Bronchial epithelial cell (primary cell): ENCODE data around the gene WDR47. TPM values are rescaled to one million over a fixed set of nuclear protein-coding genes. Genes with fewer than 3 reads are reported as not detected.
"Not testable (repeated sequence)": the region's sequence is repeated elsewhere in the genome, so short reads cannot be mapped to it uniquely, and the experiment has no call there.

Experiments used
- DNase-seq: peaks from one replicate; pipeline ENCODE4 v3.0.0-alpha.2; 2010; ENCODE audit warnings: low read depth
- FAIRE-seq: peaks from 2 replicates; lab custom pipeline; 2011; peaks lifted over from hg19 to GRCh38; lab: Jason Lieb, UNC
- H3K27me3 ChIP-seq: 2 replicates; pipeline ENCODE4 v1.5.1; 2011; ENCODE audit warnings: low read length; ENCODE audit not compliant: control insufficient read depth, insufficient read depth
- H3K36me3 ChIP-seq: 2 replicates; pipeline ENCODE4 v1.5.1; 2011; ENCODE audit warnings: low read length; ENCODE audit not compliant: control insufficient read depth, insufficient read depth
- H3K4me3 ChIP-seq: 2 replicates; pipeline ENCODE4 v1.5.1; 2011; ENCODE audit warnings: mild to moderate bottlenecking, low read depth, low read length, control low read depth
- total RNA-seq: library from RNA; depleted of rRNA; stranded (reverse); fragments of >200 nt; gene quantifications from 2 replicates; pipeline ENCODE4 v1.2.1, GENCODE V29; 2014
- TF ChIP-seq, protein P1 (sequence below): IDR thresholded peaks from 2 replicates; pipeline ENCODE4 v1.5.1; 2011; ENCODE audit warnings: mild to moderate bottlenecking, moderate library complexity, low read length, control low read depth, inconsistent platforms; ENCODE audit not compliant: insufficient read depth, severe bottlenecking

WDR47 gene
- total RNA-seq, 1 donor from 2014 or later, result 16.8 TPM

- H3K36me3 ChIP-seq, result no peaks in the 10 kb centered on the region
- FAIRE-seq (no peak), DNase-seq (no peak)
- H3K27me3 ChIP-seq, result no peaks in the 10 kb centered on the region
- H3K4me3 ChIP-seq, result no peak overlapping the region
- TF ChIP-seq, protein P1, sequence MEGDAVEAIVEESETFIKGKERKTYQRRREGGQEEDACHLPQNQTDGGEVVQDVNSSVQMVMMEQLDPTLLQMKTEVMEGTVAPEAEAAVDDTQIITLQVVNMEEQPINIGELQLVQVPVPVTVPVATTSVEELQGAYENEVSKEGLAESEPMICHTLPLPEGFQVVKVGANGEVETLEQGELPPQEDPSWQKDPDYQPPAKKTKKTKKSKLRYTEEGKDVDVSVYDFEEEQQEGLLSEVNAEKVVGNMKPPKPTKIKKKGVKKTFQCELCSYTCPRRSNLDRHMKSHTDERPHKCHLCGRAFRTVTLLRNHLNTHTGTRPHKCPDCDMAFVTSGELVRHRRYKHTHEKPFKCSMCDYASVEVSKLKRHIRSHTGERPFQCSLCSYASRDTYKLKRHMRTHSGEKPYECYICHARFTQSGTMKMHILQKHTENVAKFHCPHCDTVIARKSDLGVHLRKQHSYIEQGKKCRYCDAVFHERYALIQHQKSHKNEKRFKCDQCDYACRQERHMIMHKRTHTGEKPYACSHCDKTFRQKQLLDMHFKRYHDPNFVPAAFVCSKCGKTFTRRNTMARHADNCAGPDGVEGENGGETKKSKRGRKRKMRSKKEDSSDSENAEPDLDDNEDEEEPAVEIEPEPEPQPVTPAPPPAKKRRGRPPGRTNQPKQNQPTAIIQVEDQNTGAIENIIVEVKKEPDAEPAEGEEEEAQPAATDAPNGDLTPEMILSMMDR, result no peak
These were observed 19.3 kb upstream of the WDR47 start for GRCh38 chr1:109061183-109061582.

GRCh38 chr1:109060707-109061106 is 18.8 kb upstream of the WDR47 start:
- Histone ChIP-seq H3K4me3 (no peak overlapping the region), H3K36me3 (no peaks in the 10 kb centered on the region), H3K27me3 (no peaks in the 10 kb centered on the region)
- no peak for DNase-seq
- FAIRE-seq, result no peak
- TF ChIP-seq, protein P1, result no peak

DNA sequence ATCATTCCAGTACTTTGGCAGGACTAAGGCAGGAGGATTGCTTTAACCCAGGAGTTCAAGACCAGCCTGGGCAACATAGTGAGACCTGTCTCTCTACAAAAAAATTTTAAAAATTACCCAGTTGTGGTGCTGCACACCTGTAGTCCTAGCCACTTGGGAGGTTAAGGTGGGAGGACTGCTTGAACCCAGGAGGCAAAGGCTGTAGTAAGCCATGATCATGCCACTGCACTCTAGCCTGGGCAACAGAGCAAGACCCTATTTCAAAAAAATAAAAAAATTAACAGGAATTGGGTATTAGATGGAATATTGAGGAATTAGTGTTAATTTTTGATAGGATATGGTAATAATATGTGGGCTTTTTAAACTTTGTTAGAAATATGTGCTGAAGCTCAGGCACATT is 17.1 kb upstream of the WDR47 start:
- H3K36me3 ChIP-seq, result no peaks in the 10 kb centered on the region
- no peaks in the 10 kb centered on the region for H3K27me3 ChIP-seq
- TF ChIP-seq, protein P1, result no peak
- DNase-seq (no peak), FAIRE-seq (no peak)
- H3K4me3 ChIP-seq, result no peak overlapping the region

DNA sequence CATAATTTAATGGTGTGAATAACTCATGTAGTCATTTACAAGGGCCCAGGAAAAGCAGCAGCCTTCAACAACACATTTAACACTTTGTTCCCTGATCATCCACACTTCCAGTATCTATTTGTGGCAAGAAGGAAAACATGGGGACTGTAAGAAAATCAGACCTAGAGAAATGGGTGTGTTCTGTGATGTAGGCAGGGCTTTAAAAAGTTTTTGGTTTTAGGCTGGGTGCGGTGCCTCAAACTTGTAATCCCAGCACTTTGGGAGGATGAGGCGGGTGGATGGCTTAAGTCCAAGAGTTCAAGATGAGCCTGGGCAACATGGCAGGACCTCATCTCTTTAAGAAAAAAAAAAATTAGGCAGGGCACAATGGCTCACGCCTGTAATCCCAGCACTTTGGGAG is 14.2 kb upstream of the WDR47 start:
- no peaks in the 10 kb centered on the region for H3K27me3 ChIP-seq
- H3K4me3 ChIP-seq, result no peak overlapping the region
- H3K36me3 ChIP-seq, result no peaks in the 10 kb centered on the region
- TF ChIP-seq, protein P1, result no peak
- FAIRE-seq, result no peak
- DNase-seq, result no peak

GRCh38 chr1:109052145-109052544 is 10.2 kb upstream of the WDR47 start:
- H3K4me3 ChIP-seq, H3K36me3 ChIP-seq, DNase-seq, H3K27me3 ChIP-seq, FAIRE-seq: not testable (repeated sequence)

DNA sequence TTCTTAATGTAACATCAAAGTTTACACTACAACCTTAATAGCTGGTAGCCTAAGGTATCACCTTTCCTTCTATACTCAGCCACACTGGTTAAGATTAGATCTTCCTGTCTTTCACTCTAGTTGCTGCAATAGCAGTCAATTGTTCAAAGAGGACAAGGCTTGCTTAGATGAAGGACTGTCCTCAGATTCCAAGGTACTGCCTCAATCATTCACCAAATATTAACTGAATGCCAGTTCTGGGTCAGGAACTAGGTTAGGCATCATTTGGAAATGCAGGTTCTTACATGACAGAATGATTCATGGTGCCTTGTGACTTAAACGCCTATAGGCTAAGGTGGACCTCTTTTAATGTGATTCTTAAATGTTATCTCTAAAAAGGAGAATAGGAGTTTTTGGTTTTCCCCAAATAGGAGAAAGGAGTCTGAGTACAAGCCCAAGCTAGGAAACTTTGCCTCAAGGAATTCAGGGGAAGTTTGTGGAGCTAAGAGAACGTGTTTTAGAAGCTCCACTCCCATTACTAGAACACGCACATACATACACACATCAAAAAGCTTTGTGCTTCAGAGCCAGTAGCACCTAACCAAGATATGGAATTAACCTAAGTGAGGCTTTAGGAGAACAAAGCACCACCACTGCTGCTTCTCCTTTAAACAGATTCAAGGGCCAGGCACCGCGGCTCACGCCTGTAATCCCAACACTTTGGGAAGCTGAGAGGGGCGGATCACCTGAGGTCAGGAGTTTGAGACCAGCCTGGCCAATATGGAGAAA is 8.5 kb upstream of the WDR47 start:
- TF ChIP-seq, protein P1, result no peak
- Histone ChIP-seq H3K27me3 (no peaks in the 10 kb centered on the region), H3K36me3 (no peaks in the 10 kb centered on the region), H3K4me3 (no peak overlapping the region)
- FAIRE-seq (no peak), DNase-seq (peak; percentile 95)
